ENCODE measurements around the gene GPR55. TPM values are rescaled to one million over a fixed set of nuclear protein-coding genes. Genes with fewer than 3 reads are reported as not detected.

GPR55 gene
- total RNA-seq, 1 donor from 2014 or later: 0.03 TPM

DNA sequence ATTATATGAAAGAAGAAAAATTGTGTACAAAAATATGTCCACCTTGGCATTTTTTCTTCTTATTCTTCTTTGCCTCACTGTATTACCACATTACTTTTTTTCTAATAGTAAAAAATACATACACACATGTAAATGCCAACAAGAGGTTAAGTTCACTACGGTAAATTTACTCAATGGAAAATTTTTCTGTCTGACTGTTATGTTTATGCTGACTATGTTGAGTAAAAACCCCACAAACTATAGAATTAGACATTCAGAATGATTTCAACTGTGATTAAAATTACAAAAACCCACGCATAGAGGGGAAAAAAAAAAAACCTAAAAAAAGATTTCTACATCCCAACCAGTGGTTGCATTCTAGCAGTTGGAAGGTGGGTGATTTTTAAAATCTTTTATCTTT is 5.4 kb downstream of the GPR55 start:
- no peak for DNase-seq (ENCODE audit: low read depth)

DNA sequence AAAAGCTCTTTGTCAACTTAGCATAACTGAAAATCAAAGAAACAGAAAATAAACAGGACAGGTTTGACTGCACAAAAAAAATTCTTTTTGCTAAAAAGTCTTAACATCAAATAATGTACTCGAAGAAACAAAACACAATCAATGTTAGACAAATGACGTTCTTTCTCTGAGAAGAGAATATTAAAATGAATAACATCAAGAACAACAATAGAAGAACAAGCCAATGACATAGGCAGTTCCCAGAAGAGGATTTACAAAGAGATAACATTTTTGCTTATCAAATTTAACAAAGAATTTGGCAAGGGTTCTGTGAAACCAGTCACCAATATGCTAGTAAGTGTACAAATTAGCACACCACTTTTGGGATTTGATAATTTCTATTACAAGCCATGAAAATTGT is 5.8 kb downstream of the GPR55 start:
- DNase-seq (ENCODE audit: low read depth): no peak

DNA sequence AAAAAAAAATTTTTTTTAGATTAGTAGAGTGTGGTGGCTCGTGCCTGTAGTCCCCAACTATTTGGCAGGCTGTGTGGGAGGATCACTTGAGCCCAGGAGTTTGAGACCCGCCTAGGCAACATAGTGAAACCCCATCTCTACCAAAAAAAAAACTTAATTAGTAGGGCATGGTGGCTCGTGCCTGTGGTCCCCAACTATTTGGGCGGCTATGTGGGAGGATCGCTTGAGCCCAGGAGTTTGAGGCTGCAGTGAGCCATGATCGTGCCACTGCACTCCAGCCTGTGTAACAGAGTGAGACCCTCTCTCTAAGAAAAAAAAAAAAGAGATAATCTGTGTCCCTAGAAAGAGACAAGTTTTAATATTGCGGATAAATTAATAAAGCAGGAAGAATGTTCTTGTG is 8.8 kb downstream of the GPR55 start:
- no peak for DNase-seq (ENCODE audit: low read depth)

DNA sequence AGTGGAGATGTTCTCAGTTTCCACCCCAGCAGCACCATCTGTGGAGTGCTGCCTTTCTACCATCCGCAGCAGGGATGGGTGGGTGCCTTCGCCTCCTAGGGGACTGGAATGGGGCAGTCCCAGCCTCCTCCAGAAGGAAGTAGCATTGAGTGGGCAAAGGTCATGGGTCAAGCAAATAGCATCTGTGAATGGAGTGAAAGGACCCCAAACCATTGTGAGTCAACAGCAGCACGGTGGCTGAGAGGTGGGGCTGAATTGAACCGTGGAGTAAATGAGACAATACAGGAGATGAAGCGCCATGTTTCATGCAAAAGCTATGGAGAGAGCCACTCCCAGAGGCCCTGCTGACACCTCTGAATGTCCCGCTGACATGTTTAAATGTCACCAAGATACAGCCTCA is 9.7 kb downstream of the GPR55 start:
- DNase-seq (ENCODE audit: low read depth): no peak

DNA sequence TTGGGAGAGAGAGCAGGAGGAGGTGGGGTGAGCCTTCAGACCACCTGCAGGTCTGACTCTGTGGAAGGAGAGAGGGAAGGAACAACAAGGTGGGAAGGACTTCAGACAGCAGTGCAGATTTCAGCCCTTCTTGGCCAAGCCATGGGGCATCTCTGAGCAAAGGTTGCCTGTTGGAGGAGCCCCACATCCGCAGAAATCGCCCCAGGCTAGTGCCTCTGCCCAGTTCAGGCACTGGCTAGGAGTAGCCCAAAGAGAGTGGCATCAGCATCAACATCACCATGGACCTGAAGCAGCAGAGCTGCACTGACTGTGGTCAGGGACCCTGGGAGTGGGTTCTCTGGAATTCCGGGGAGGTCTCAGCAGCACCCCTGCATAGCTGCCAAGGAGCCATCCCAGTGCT is 10.2 kb downstream of the GPR55 start:
- no peak for DNase-seq (ENCODE audit: low read depth)

DNA sequence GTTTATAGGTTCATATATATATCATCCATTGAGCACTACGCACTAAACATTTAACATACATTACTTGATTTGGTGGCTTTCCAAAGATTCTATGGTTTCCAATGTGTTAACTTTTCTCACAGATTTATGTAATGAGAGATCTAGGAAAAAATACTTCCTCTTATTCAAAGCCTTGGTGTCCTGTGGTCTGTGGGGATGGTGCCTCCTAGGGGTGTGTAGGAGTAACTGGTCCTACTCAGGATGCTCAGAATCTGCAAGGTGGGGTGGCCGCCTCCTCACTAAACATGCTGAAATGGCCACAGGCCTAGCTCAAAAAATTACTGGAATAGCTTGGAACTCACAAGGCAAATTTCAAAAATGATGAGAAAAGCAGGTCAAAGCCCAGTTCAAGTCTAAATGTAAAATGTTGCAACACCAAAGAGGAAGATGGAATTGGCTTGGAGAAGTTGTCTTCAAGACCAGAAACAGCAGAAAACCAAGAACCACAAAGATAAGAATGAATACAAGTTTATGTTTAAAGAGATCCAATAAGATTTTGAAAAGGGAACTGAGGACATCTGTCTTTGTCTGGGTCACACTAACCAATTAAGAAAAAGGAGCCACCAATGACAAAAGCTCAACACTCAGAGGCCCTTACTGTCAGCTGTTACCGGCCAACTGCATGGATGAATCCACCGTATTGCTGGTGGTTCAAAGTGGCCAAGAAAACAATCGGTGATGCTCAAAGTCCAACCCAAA is 11.5 kb downstream of the GPR55 start:
- peak; percentile 12 for DNase-seq (ENCODE audit: low read depth)

DNA sequence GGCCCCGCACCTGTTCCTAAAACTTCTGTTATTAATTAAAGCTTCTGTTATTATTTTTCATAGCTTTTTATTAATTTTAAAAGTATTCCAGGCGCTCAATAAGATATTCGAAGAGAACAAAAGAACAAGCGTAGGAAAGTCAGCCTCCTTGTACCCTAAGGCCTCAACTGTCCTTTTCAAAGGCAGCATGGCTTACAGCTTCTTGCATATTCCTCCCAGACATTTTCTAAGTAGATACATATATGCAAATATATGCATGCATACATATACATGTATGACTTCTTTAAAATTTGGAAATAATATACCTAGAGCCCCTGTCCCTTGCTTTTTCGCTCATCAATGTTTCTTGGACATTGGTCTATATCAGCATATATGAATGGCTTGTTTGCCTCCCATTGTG is 12.3 kb downstream of the GPR55 start:
- DNase-seq (ENCODE audit: low read depth): no peak

DNA sequence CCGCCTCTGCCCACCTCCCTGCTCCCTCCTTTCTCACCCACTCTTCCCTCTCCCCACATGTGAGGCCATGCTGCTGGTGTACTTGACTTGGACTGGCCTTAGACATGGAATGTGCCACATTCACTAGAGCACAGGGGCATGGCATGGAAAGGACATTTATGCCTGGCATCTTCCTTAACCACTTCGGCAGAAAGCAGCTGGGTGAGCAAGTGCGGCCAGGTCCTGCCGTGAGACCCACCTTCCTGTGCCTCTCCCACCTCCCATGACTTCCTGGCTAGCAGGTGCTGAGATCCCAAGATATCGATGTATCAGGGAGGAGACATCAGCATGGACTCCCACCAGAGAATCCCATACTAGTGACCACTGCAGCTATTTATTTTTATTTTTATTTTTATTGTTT is 13.0 kb downstream of the GPR55 start:
- DNase-seq (ENCODE audit: low read depth): no peak

DNA sequence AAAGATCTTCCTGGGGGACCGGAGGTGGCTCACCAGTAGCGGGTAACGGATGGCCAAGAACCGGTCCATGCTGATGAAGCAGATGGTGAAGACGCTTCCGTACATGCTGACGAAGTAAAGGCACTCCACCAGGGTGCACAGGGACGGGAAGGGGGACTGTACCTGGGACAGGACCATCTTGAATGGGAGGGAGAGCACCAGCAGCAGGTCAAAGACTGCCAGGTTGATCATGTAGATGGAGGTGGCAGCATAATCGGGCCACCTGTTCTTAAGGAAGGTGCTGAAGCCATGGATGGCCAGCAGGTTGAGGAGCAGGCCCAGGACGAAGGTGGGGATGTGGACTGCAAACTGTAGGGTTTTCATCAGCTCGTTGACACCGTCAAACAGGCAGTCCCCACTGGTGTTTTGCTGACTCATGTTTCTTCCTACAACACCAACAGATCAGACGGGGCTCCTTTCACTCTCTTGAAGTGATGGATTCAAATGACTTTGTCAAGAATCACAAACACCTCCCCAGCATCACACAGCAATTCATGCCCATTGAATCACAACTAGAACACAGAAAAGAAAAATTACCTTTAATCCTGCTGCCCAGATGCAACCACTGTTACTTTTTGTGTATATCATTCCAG is 14.4 kb downstream of the GPR55 start:
- DNase-seq (ENCODE audit: low read depth): no peak

DNA sequence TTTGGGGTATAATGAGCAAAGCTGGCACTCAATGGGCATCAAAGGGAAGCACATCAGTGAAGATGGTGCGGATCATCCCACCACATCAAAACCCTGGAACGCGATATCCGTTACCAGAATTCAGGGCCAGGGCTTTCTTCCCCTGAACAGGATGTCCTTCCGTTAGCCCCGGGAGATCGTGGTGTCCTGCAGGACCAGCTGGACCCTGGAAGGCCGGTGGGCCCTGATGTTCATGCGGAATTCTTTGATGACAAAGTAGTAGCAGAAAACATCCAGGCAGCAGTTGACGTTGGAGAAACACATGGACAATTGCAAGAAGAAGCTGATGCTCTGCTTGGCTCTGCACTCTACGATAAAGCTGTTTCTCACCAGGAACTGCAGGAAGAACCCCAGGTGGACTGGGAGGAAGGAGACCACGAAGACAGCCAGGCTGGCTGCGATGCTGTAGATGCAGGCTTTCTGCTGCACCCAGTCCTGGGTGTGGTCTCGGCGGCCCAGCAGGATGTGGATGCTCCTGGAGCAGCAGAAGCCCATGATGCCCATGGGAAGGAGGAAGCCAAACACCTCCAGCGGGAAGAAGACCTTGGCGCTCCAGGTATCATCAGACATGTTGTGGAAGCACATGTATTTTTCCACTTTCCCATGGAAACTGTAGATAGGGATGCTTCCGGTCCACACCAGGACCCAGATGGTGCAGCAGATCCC is 15.0 kb downstream of the GPR55 start:
- DNase-seq (ENCODE audit: low read depth): no peak

DNA sequence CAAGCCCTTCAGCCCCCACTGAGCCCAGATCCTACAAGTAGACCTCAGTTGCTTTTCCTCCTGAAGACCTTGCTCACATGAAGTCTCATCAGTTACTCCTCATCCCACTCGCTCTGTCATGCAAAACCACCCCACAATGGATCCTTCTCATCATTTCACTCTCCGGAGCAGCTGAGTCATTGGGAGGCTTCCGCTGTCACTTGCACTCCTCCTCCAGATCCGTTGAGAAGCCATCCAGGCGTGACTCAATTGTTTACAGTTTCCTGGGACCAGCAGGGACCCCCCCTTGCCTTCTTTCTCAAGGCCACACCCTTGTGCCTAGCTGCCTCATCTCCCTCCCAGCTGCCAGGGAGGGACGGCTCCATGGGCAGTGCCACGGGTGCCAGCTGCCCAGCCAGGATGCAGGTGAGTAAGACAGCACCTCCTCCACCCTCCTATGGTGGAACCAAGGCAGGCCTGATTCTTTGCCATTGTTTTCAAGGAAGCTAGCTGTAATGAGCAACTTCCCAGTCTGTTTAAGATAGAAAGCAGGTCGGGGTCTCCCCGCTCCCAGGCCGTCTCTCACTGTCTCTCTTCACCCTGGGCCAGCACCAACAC is 16.3 kb downstream of the GPR55 start:
- peak; percentile 59 for DNase-seq (ENCODE audit: low read depth)

DNA sequence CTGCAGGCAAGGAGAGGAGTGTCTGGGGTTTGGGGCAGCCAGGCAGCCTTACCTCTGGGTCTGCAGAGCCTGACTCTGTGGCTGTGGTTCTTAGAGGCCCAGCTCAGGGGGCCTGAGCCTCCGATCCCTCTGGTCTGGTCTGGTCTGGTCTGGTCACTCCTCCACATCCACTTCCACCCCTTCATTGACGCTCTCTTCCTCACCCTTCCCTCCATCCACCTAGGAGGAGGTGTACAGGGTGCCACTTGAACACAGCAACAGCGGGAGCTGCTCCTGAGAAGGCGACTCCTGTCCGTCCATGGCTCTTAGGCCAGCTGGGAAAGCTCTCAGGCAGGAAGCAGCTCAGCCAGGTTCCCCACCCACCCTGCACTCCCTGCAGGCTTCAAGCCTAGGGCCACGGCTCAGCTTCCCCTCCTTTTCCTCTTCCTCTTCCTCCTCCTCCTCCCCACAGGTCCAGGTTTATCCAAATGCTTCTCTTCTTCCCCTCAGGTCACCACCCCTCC is 16.9 kb downstream of the GPR55 start:
- DNase-seq (ENCODE audit: low read depth): no peak

DNA sequence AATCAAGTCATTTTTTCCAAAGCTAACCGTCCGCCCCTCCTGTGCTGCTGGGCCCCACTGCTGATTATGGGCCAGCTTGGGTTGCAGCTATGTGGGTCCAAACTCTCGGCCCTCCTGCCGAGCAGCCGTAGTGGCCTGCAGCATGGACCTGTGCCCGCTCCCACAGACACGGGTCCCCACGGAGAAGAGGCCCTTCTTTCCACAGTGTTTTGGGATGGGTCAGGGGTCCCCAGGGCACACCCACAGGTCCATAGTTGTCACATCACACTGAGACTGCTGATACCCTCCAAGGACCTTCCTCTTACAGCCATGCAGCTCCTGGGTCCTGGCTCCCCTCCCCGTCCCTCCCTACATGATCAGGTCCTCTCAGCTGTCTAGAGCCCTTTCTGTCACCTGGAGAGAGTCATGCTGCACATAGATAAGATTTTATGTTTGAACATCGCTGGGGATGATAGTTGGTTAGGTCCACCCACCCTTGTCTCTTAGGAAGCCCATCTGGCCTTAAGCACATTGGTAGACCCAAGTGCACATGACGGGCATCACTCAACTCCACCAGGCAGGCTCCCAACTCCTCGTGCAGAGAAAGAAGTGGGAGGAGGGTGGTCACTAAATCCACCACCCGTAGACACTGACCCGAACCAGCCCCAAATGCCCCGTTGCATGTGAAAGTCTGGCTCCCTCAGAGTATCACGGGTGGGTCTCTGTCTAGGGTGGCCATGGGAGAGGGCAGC is 17.5 kb downstream of the GPR55 start:
- DNase-seq (ENCODE audit: low read depth): no peak

DNA sequence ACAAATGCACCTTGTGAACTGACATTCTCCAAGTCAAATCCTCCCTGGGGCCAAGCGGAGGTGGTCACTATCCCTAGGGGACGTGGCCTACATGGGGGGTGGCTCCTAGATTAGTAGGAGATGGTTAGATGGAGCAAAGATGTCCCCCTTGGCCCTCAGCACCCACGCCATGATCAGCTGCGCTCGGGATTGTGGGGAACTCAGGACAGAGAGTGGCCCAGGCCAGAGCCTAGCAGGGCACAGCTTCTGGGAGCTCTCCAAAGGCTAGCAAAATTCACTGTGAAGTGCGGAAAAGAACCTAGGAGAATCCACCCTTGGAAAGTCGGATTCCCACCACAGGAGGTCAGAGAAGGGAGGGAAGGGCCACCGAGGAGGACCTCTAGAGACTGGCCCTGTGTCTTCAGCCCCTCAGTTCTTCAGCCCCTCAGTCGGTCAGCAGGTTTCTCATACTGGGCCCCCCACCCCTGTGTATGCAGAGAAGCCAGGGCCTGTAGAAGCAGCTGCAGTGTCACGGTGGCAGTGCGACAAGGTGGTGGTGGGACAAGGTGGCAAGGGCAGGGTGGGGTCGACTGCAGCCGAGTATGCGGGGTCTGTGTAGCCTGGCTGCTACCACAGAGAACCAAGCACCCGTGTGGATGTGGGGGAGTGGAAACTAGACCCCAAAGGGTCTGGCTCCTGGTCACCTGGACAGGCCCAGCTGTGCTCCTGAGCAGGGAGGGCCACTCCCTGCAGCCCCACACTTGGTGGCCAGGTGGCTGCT is 18.4 kb downstream of the GPR55 start:
- DNase-seq (ENCODE audit: low read depth): no peak

DNA sequence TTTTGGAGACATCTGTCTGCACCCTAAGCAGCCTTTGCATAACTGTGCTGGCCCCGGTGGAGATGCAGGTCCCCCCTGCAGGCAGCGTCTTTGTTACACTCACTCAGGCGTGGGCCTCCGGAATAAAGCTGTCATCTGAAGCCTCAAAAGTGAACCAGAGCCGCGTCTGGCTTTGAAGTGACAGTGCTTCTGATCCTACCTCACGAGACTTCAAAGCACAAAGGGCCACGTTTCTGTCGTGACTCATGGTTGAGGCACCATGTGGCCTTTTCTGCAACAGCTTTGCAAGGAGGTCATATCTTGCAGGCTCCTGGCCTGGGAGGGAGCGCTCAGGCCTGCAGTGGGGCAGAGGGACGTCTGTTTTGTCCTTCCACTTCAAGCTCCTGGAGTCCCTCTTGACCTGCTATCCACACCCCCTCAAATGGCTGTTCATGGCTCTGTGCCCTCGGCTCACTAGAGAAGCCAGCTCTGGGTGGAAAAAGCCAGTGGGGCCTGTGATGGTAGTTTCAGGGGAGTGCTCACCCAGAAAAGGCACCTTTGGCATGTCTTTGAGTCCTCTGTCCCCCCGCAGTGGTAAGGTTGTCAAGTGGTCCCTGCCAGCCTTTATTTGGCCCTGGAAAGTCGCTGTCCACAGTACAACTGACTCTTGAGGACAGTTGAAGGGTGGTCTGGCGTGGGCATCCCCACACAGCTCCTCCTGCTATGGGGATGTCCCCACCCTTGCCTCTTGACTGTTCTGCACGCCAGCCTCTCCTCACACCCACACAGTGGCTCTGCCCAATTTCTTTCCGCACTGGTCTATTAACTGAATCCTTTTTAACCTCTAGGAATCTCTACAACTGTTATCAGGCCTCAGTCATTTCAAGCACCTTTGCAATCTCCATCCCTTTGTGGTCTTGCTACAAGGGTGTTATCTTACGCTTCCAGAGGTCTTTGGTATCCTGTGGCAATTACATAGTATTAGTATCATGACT is 19.3 kb downstream of the GPR55 start:
- no peak for DNase-seq (ENCODE audit: low read depth)

DNA sequence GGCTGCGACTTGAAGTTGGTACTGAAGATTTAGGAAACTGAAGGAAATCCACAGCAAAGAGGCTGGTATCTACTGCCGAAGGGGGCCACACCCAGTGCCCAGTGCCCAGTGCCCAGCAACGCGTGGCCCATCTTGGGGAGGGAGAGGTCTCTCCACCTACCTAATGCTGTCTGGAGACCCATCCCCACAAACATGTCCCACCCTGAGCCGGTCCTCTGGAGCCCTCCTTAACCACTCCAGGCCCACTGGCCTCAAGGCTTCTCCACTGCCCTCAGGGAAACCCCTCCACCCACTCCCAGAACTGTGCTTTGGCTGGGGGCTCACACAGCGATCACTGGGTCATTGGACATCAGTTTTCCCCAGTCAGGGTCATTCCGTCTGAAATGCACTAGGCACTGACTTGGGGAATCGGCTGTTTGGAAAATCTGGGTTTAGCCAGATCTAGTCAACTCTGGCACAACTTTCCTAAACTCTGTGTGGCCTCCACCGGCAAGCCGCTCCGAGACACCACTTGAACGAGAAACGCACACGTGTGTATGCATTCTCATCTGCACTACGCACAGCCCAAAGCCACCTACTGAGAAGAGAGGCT is 20.1 kb downstream of the GPR55 start:
- no peak for DNase-seq (ENCODE audit: low read depth)

DNA sequence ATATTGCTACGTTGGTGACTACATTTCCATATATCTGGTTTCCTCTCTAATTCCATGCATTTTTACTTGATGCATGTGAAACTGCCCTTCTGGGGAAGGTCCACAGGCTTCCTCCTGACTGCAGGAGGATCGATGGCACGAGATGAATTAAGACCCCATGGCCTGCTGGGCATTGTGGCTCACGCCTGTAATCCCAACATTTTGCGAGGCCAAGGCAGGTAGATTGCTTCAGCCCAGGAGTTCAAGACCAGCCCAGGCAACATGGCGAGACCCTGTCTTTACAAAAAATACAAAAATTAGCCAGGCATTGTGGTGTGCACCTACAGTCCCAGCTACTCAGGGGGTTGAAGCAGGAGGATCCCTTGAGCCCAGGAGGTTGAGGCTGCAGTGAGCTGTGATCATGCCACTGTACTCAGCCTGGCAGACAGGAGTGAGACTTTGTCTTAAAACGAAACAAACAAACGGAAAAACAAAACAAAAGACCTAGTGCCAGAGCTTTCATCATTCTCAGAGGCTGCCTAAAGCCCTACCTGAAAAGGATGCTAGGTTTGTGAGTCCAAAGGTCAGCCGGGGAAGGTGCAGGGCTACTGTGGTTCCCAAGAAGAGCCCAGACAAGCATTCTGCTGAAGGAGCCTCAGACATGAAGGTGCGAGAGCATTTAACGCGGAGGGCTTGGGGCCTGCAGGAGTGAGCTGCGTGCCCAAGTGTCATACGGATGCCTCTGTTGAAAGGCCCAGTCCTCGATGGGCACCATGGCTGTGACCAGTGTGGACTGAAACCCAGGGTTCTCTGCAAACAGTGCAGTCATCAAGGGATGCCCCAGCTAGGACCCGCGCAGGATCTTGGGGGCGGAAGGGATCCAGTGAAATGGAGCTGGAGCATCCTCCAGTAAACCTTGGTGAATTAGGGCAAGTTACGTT is 21.6 kb downstream of the GPR55 start:
- no peak for DNase-seq (ENCODE audit: low read depth)

Measured in myocyte (in vitro differentiated cells).